GM06990 (cell line): ENCODE data around the gene TLR10.
A peak's percentile ranks its signal among the peaks of the same experiment; 100 is the strongest.

Source experiments
- DNase-seq: peaks from one replicate; pipeline ENCODE4 v3.0.0-alpha.2; 2011; ENCODE audit not compliant: insufficient read length; ENCODE audit errors: extremely low read depth
- H3K27me3 ChIP-seq: replicated peaks from 2 replicates; pipeline ENCODE4 v1.6.0; 2011; ENCODE audit warnings: low read length; ENCODE audit not compliant: control insufficient read depth, insufficient read depth
- H3K36me3 ChIP-seq: 2 replicates; pipeline ENCODE4 v1.5.1; 2011; ENCODE audit warnings: low read length; ENCODE audit not compliant: control insufficient read depth, insufficient read depth
- H3K4me3 ChIP-seq: replicated peaks from 2 replicates; pipeline ENCODE4 v1.5.1; 2011; ENCODE audit warnings: low read depth, mild to moderate bottlenecking, control low read depth, low read length
- CTCF ChIP-seq: IDR thresholded peaks from 2 replicates; pipeline ENCODE4 v1.5.1; 2011; ENCODE audit warnings: low read length, control low read depth, mild to moderate bottlenecking, inconsistent platforms; ENCODE audit not compliant: insufficient read depth, poor library complexity, severe bottlenecking

TLR10 gene

GRCh38 chr4:38821739-38822138 lies 38.9 kb upstream of the TLR10 start:
- no peaks in the 10 kb centered on the region for H3K27me3 ChIP-seq
- no peak overlapping the region for H3K4me3 ChIP-seq
- no peak for DNase-seq
- TF ChIP-seq CTCF = no peak
- H3K36me3 ChIP-seq = no peaks in the 10 kb centered on the region; the same call in 1 of the 2 replicates

DNA sequence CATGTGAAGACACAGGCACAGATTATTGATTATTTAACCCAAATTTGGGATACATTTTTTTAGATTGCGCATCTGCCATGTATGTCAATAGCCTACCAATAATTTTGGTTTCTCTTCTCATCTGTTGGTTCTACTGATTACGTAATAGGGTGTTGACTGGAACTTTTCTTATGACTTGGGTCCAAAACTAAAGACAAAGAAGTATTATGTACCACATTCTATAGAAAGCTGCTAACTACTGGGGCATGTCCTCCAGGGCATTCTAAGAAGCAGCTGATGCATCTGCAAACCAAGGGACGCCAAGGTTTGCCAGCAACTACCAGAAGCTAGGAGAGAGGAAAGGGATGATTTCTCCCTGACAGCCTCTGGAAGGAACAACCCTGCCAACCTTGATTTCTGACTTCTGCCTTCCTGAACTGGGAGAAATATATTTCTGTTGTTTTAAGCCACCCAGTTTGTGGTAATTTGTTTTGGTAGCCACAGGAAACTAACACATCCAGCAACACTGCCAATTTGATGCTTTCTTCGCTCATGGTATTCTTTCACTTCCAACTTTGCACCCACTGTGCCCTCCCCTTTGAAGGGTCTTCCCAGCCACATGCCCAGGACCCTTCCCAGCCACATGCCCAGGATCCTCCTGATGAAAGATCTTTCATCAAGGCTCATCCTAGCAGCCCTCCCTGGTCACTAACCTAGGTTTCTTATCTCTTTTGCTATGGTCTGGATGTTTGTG lies 37.7 kb upstream of the TLR10 start:
- Histone ChIP-seq H3K36me3 (no peaks in the 10 kb centered on the region), H3K27me3 (no peaks in the 10 kb centered on the region), H3K4me3 (0 out of 2 replicates have a peak overlapping the region, but pooled peaks have one; percentile 0)
- DNase-seq = peak; percentile 66
- no peak for TF ChIP-seq CTCF

DNA sequence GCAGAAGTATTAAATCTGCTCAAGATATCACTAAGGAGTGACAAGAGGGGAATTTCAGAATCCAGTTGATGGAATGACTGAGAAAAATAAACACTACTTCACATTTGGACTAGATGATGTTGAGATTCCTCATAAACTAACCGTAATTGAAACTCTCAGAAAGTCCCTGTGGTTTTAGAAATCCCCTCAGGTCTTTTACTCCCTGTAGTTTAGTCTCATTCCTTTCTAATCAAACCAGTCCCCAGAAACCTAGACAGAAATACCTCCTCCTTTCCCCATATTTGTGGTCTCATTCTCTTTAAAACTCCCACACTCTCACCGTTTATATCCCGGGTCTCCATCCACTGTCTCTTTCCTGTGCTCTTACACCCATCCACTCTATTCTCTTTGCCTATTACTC lies 36.8 kb upstream of the TLR10 start:
- Histone ChIP-seq H3K4me3 (no peak overlapping the region), H3K27me3 (no peaks in the 10 kb centered on the region), H3K36me3 (no peaks in the 10 kb centered on the region; the same call in 1 of the 2 replicates)
- DNase-seq = peak; percentile 58
- no peak for TF ChIP-seq CTCF

- H3K4me3 ChIP-seq = no peak overlapping the region
- peak; percentile 74 for DNase-seq
- no peak for TF ChIP-seq CTCF
- H3K27me3 ChIP-seq = no peaks in the 10 kb centered on the region
- peaks cover 2% of the 10 kb centered on the region; the same call in 1 of the 2 replicates for H3K36me3 ChIP-seq
Measured at GRCh38 chr4:38818441-38818976, 35.7 kb upstream of the TLR10 start.

DNA sequence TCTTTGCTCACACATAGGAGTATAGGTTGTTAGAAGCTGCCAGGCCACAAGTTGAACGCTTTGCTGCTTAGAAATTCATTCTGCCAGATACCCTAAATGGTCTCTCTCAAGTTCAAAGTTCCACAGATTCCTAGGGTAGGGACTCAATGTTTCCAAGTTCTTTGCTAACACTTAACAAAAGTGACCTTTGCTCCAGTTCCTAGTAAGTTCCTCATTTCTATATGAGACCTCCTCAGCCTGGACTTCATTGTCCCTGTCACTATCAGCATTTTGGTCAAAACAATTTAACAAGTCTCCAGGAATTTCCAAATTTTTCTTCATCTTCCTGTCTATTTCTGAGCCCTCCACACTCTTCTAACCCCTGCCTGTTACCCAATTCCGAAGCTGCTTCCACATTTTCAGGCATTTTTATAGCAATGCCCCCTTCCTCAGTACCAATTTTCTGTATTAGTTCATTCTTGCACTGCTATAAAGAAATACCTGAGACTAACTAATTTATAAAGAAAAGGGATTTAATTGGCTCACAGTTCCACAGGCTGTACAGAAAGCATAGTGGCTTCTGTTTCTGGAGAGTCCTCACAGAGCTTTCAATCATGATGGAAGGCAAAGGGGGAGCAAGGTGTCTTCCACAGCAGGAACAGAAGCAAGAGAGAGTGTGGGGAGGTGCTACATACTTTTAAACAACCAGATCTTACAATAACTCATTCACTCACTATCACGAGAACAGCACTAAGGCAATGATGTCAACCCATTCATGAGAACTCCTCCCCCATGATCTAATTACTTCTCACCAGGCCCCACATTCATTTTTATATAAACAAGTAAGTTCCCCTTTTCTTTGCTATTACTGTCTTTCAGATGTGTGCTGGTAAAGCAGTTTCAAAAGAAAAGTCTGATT lies 33.3 kb upstream of the TLR10 start:
- no peak for TF ChIP-seq CTCF
- Histone ChIP-seq H3K4me3 (no peak overlapping the region), H3K36me3 (peaks cover 2% of the 10 kb centered on the region; the same call in 1 of the 2 replicates), H3K27me3 (no peaks in the 10 kb centered on the region)
- DNase-seq = peak; percentile 58
